ENCODE results near the gene CMC1.

The CMC1 gene

GRCh38 chr3:28278918-28279317 lies 37.5 kb downstream of the CMC1 start:
- Histone ChIP-seq H3K4me1 (ENCODE audit: insufficient read depth, low read length) (no peaks in the 10 kb centered on the region), H3K4me3 (ENCODE audit: low read length) (no peak overlapping the region), H3K36me3 (ENCODE audit: insufficient read depth, low read length) (peaks cover 8% of the 10 kb centered on the region; the same call in 1 of the 2 replicates), H3K9ac (ENCODE audit: low read depth, low read length) (no peak overlapping the region), H3K27ac (ENCODE audit: low read depth, low read length) (no peak overlapping the region), H3K9me3 (ENCODE audit: insufficient read depth, low read depth, low read length) (no peaks in the 10 kb centered on the region), H3K27me3 (ENCODE audit: insufficient read depth, low read length) (no peaks in the 10 kb centered on the region)
- WGBS: 100% methylated on average over 1 of the region's 2 CpGs

GRCh38 chr3:28279770-28280169 lies 38.4 kb downstream of the CMC1 start:
- no peak overlapping the region for H3K4me3 ChIP-seq (ENCODE audit: low read length)
- H3K4me1 ChIP-seq (ENCODE audit: insufficient read depth, low read length): no peaks in the 10 kb centered on the region
- no peak overlapping the region for H3K9ac ChIP-seq (ENCODE audit: low read depth, low read length)
- peaks cover 8% of the 10 kb centered on the region; the same call in 1 of the 2 replicates for H3K36me3 ChIP-seq (ENCODE audit: insufficient read depth, low read length)
- H3K9me3 ChIP-seq (ENCODE audit: insufficient read depth, low read depth, low read length): no peaks in the 10 kb centered on the region
- no peaks in the 10 kb centered on the region for H3K27me3 ChIP-seq (ENCODE audit: insufficient read depth, low read length)
- H3K27ac ChIP-seq (ENCODE audit: low read depth, low read length): no peak overlapping the region
- 89% methylated on average over 4 of the region's 4 CpGs for WGBS

- WGBS: 97% methylated on average over 3 of the region's 3 CpGs
Measured at GRCh38 chr3:28280781-28281180, 39.4 kb downstream of the CMC1 start.

GRCh38 chr3:28286595-28286994 lies 45.2 kb downstream of the CMC1 start:
- Histone ChIP-seq H3K36me3 (ENCODE audit: insufficient read depth, low read length) (0 out of 2 replicates have a peak, but pooled peaks cover 12% of the 10 kb centered on the region), H3K4me1 (ENCODE audit: insufficient read depth, low read length) (peaks cover 4% of the 10 kb centered on the region), H3K9me3 (ENCODE audit: insufficient read depth, low read depth, low read length) (0 out of 2 replicates have a peak, but pooled peaks cover 3% of the 10 kb centered on the region), H3K9ac (ENCODE audit: low read depth, low read length) (no peak overlapping the region), H3K27me3 (ENCODE audit: insufficient read depth, low read length) (no peaks in the 10 kb centered on the region), H3K4me3 (ENCODE audit: low read length) (no peak overlapping the region), H3K27ac (ENCODE audit: low read depth, low read length) (no peak overlapping the region)

More at GRCh38 chr3:28280781-28281180, 39.4 kb downstream of the CMC1 start:
- H3K27ac ChIP-seq (ENCODE audit: low read depth, low read length): no peak overlapping the region
- H3K27me3 ChIP-seq (ENCODE audit: insufficient read depth, low read length): no peaks in the 10 kb centered on the region
- H3K9me3 ChIP-seq (ENCODE audit: insufficient read depth, low read depth, low read length): no peaks in the 10 kb centered on the region
- no peak overlapping the region for H3K9ac ChIP-seq (ENCODE audit: low read depth, low read length)
- peaks cover 4% of the 10 kb centered on the region; the same call in 1 of the 2 replicates for H3K36me3 ChIP-seq (ENCODE audit: insufficient read depth, low read length)
- no peaks in the 10 kb centered on the region for H3K4me1 ChIP-seq (ENCODE audit: insufficient read depth, low read length)
- H3K4me3 ChIP-seq (ENCODE audit: low read length): no peak overlapping the region

GRCh38 chr3:28287046-28287445 lies 45.6 kb downstream of the CMC1 start:
- peaks cover 8% of the 10 kb centered on the region for H3K4me1 ChIP-seq (ENCODE audit: insufficient read depth, low read length)
- 0 out of 2 replicates have a peak, but pooled peaks cover 3% of the 10 kb centered on the region for H3K9me3 ChIP-seq (ENCODE audit: insufficient read depth, low read depth, low read length)
- no peak overlapping the region for H3K4me3 ChIP-seq (ENCODE audit: low read length)
- no peak overlapping the region for H3K9ac ChIP-seq (ENCODE audit: low read depth, low read length)
- no peak overlapping the region for H3K27ac ChIP-seq (ENCODE audit: low read depth, low read length)
- WGBS: 97% methylated on average over 2 of the region's 2 CpGs
- 0 out of 2 replicates have a peak, but pooled peaks cover 12% of the 10 kb centered on the region for H3K36me3 ChIP-seq (ENCODE audit: insufficient read depth, low read length)
- no peaks in the 10 kb centered on the region for H3K27me3 ChIP-seq (ENCODE audit: insufficient read depth, low read length)

GRCh38 chr3:28290863-28291300 lies 49.5 kb downstream of the CMC1 start:
- Histone ChIP-seq H3K4me1 (ENCODE audit: insufficient read depth, low read length) (peaks cover 10% of the 10 kb centered on the region), H3K4me3 (ENCODE audit: low read length) (no peak overlapping the region), H3K9me3 (ENCODE audit: insufficient read depth, low read depth, low read length) (0 out of 2 replicates have a peak, but pooled peaks cover 3% of the 10 kb centered on the region), H3K9ac (ENCODE audit: low read depth, low read length) (no peak overlapping the region), H3K36me3 (ENCODE audit: insufficient read depth, low read length) (0 out of 2 replicates have a peak, but pooled peaks cover 12% of the 10 kb centered on the region), H3K27ac (ENCODE audit: low read depth, low read length) (no peak overlapping the region), H3K27me3 (ENCODE audit: insufficient read depth, low read length) (no peaks in the 10 kb centered on the region)
- WGBS: 91% methylated on average over 1 of the region's 1 CpG

GRCh38 chr3:28291577-28291976 lies 50.2 kb downstream of the CMC1 start:
- no peaks in the 10 kb centered on the region for H3K27me3 ChIP-seq (ENCODE audit: insufficient read depth, low read length)
- no peak overlapping the region for H3K27ac ChIP-seq (ENCODE audit: low read depth, low read length)
- 0 out of 2 replicates have a peak, but pooled peaks cover 12% of the 10 kb centered on the region for H3K36me3 ChIP-seq (ENCODE audit: insufficient read depth, low read length)
- no peak overlapping the region for H3K4me3 ChIP-seq (ENCODE audit: low read length)
- H3K9ac ChIP-seq (ENCODE audit: low read depth, low read length): no peak overlapping the region; the same call in 1 of the 2 replicates
- 0 out of 2 replicates have a peak, but pooled peaks cover 3% of the 10 kb centered on the region for H3K9me3 ChIP-seq (ENCODE audit: insufficient read depth, low read depth, low read length)
- peaks cover 10% of the 10 kb centered on the region for H3K4me1 ChIP-seq (ENCODE audit: insufficient read depth, low read length)

GRCh38 chr3:28292622-28293021 lies 51.2 kb downstream of the CMC1 start:
- H3K27ac ChIP-seq (ENCODE audit: low read depth, low read length): no peak overlapping the region
- no peak overlapping the region for H3K4me3 ChIP-seq (ENCODE audit: low read length)
- H3K36me3 ChIP-seq (ENCODE audit: insufficient read depth, low read length): 0 out of 2 replicates have a peak, but pooled peaks cover 9% of the 10 kb centered on the region
- H3K4me1 ChIP-seq (ENCODE audit: insufficient read depth, low read length): peaks cover 10% of the 10 kb centered on the region
- no peaks in the 10 kb centered on the region for H3K27me3 ChIP-seq (ENCODE audit: insufficient read depth, low read length)
- no peak overlapping the region for H3K9ac ChIP-seq (ENCODE audit: low read depth, low read length)
- WGBS: 91% methylated on average over 3 of the region's 4 CpGs
- 0 out of 2 replicates have a peak, but pooled peaks cover 3% of the 10 kb centered on the region for H3K9me3 ChIP-seq (ENCODE audit: insufficient read depth, low read depth, low read length)

GRCh38 chr3:28294667-28295413 lies 53.4 kb downstream of the CMC1 start:
- Histone ChIP-seq H3K36me3 (ENCODE audit: insufficient read depth, low read length) (0 out of 2 replicates have a peak, but pooled peaks cover 9% of the 10 kb centered on the region), H3K4me3 (ENCODE audit: low read length) (no peak overlapping the region), H3K9ac (ENCODE audit: low read depth, low read length) (no peak overlapping the region), H3K4me1 (ENCODE audit: insufficient read depth, low read length) (peaks cover 12% of the 10 kb centered on the region), H3K9me3 (ENCODE audit: insufficient read depth, low read depth, low read length) (0 out of 2 replicates have a peak, but pooled peaks cover 3% of the 10 kb centered on the region), H3K27me3 (ENCODE audit: insufficient read depth, low read length) (no peaks in the 10 kb centered on the region), H3K27ac (ENCODE audit: low read depth, low read length) (no peak overlapping the region)
- WGBS: 98% methylated on average over 5 of the region's 7 CpGs

- no peaks in the 10 kb centered on the region for H3K27me3 ChIP-seq (ENCODE audit: insufficient read depth, low read length)
Measured at GRCh38 chr3:28295898-28296490, 54.6 kb downstream of the CMC1 start.

GRCh38 chr3:28299705-28300104 lies 58.3 kb downstream of the CMC1 start:
- no peak overlapping the region for H3K9ac ChIP-seq (ENCODE audit: low read depth, low read length)
- 0 out of 2 replicates have a peak, but pooled peaks cover 2% of the 10 kb centered on the region for H3K4me1 ChIP-seq (ENCODE audit: insufficient read depth, low read length)
- no peak overlapping the region for H3K27ac ChIP-seq (ENCODE audit: low read depth, low read length)
- WGBS: no CpG with 5 or more reads among the region's 1 CpG
- H3K9me3 ChIP-seq (ENCODE audit: insufficient read depth, low read depth, low read length): no peaks in the 10 kb centered on the region
- H3K27me3 ChIP-seq (ENCODE audit: insufficient read depth, low read length): no peaks in the 10 kb centered on the region
- H3K4me3 ChIP-seq (ENCODE audit: low read length): no peak overlapping the region
- no peaks in the 10 kb centered on the region for H3K36me3 ChIP-seq (ENCODE audit: insufficient read depth, low read length)

More at GRCh38 chr3:28295898-28296490, 54.6 kb downstream of the CMC1 start:
- Histone ChIP-seq H3K36me3 (ENCODE audit: insufficient read depth, low read length) (0 out of 2 replicates have a peak, but pooled peaks cover under 1% of the 10 kb centered on the region), H3K4me1 (ENCODE audit: insufficient read depth, low read length) (peaks cover 12% of the 10 kb centered on the region), H3K9ac (ENCODE audit: low read depth, low read length) (no peak overlapping the region), H3K27ac (ENCODE audit: low read depth, low read length) (no peak overlapping the region), H3K4me3 (ENCODE audit: low read length) (no peak overlapping the region), H3K9me3 (ENCODE audit: insufficient read depth, low read depth, low read length) (0 out of 2 replicates have a peak, but pooled peaks cover under 1% of the 10 kb centered on the region)
